ENCODE data around the gene STX5. TPM values are rescaled to one million over a fixed set of nuclear protein-coding genes. Genes with fewer than 3 reads are reported as not detected.
A peak's percentile ranks its signal among the peaks of the same experiment; 100 is the strongest.
"Not testable (repeated sequence)": the region's sequence is repeated elsewhere in the genome, so short reads cannot be mapped to it uniquely, and the experiment has no call there.

STX5 gene
- total RNA-seq, 4 donors from 2014 or later = 22.8 to 31.6 (median 31.6) TPM

DNA sequence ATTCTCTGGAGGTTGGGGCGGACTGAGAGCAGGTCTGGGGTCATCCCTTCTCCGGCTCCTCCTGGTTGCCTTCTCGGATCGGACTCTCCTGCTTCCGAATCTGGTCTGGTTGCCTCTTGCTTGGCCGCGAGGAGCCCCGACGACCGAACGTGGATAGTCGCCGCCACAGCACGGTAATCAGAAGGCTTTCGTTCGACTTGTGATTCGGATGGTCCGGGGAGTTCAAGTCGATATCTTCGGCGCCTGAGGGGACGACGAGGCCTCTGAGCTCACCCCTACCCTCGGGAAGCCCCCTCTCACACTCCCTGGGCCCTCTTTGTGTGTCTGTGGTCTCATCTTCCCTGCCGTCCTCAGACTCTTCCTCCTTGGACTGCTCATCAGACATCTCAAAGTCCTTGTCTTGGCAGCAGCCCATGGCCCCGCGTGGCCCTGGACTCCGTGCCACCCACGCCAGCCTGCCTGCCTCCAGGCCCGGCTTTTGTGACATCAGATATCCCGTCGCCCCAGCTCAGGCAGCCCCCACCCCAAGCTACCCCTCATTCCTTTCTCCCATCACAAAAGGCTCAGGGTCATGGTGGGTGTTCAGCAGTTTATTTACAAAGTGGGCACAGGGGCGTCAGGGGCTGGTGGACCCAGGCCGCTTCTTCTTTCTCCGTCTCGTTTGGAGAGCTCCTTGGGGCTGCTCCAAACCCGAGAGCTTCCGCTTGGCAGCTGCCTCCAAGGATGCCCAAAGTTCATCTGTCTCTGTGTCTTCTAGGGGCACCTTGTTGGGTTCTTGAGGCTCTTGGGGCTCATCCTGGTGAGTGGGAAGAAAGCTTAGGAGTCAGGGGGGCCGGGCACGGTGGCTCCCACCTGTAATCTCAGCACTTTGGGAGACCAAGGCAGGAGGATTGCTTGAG, 734 bp upstream of the STX5 start, which contains the start of gene TEX54:
Gene TEX54, minus strand, starts transcription at position 506 of the 899 bp plus-strand sequence.
- no peak for DNase-seq (ENCODE audit: extremely low spot score)
- no peak for TF ChIP-seq POLR2A (IDR thresholded peaks at IDR 0.05; ENCODE audit: low read depth)
- TF ChIP-seq, protein P1, sequence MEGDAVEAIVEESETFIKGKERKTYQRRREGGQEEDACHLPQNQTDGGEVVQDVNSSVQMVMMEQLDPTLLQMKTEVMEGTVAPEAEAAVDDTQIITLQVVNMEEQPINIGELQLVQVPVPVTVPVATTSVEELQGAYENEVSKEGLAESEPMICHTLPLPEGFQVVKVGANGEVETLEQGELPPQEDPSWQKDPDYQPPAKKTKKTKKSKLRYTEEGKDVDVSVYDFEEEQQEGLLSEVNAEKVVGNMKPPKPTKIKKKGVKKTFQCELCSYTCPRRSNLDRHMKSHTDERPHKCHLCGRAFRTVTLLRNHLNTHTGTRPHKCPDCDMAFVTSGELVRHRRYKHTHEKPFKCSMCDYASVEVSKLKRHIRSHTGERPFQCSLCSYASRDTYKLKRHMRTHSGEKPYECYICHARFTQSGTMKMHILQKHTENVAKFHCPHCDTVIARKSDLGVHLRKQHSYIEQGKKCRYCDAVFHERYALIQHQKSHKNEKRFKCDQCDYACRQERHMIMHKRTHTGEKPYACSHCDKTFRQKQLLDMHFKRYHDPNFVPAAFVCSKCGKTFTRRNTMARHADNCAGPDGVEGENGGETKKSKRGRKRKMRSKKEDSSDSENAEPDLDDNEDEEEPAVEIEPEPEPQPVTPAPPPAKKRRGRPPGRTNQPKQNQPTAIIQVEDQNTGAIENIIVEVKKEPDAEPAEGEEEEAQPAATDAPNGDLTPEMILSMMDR (IDR thresholded peaks at IDR 0.05) = no peak
- no peak for TF ChIP-seq EP300 (IDR thresholded peaks at IDR 0.05)
- TF ChIP-seq POLR2AphosphoS5 (IDR thresholded peaks at IDR 0.05) = no peak
- WGBS = 21% methylated on average over 23 of the region's 40 CpGs
- intact Hi-C loops (cut with DNase I) = loop anchor here (5.0 kb wide), 1 partner anchor 40 kb away; the partner anchor contains the start of gene TMEM223
- peaks cover 43 to 66% (median 53%) of the 10 kb centered on the region in 4 donors for H3K4me1 ChIP-seq
- H3K27ac ChIP-seq (replicated peaks in 1 of 4) = peak within 1 kb of the TSS; percentile 95 to 99 (median 97)
- H3K4me3 ChIP-seq = peak within 1 kb of the TSS; percentile 89 to 98 (median 94)
- no peaks in the 10 kb centered on the region for H3K9me3 ChIP-seq
- H3K36me3 ChIP-seq = peaks cover 9 to 64% (median 44%) of the 10 kb centered on the region in 4 donors
- H3K27me3 ChIP-seq = no peaks in the 10 kb centered on the region

DNA sequence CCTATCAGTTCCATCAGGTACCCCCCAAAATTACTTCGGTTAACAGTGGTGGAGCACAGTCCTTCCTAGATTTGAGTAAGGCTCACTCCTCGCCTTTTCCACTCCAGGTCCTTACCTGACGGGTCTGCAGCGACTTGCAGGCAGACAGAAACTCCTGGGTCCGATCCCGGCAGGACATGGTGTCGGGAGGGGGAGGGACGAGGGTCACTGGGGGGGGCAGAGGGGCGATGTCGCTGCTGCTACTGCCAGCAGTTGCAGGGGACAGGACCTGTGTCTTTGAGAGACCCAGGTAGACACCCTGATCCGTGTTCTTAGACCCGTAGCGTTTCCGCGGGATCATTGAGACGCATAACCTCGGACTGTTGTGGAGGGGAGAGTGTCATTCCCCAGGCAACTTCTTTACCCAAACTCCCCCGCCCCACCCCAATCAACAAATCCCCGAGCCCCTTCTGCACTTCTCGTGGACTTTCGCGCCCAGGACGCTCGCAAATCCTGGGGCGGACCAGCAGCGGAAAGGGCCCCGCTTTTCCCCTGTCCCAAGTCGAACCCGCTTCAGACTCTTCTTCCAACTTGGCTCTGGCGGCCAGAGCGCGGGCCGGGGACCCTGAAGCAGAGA, 839 bp downstream of the STX5 start:
- H3K4me1 ChIP-seq = peaks cover 42 to 64% (median 48%) of the 10 kb centered on the region in 4 donors
- H3K36me3 ChIP-seq = peaks cover 23 to 70% (median 52%) of the 10 kb centered on the region in 4 donors
- intact Hi-C loops (cut with DNase I) = loop anchor here (2.0 to 5.0 kb wide), 2 partner anchors 26 to 39 kb away; partner anchors contain the start of genes NXF1 and TMEM223
- TF ChIP-seq POLR2AphosphoS5 (IDR thresholded peaks at IDR 0.05) = no peak
- peak; percentile 31 for TF ChIP-seq POLR2A (IDR thresholded peaks at IDR 0.05; ENCODE audit: low read depth)
- WGBS = 0% methylated on average over 22 of the region's 33 CpGs
- H3K27ac ChIP-seq (replicated peaks in 1 of 4) = peak overlapping the region; percentile 95 to 99 (median 97)
- H3K9me3 ChIP-seq = no peaks in the 10 kb centered on the region
- no peak for DNase-seq (ENCODE audit: extremely low spot score)
- peak overlapping the region; percentile 89 to 98 (median 94) for H3K4me3 ChIP-seq
- H3K27me3 ChIP-seq = no peaks in the 10 kb centered on the region

DNA sequence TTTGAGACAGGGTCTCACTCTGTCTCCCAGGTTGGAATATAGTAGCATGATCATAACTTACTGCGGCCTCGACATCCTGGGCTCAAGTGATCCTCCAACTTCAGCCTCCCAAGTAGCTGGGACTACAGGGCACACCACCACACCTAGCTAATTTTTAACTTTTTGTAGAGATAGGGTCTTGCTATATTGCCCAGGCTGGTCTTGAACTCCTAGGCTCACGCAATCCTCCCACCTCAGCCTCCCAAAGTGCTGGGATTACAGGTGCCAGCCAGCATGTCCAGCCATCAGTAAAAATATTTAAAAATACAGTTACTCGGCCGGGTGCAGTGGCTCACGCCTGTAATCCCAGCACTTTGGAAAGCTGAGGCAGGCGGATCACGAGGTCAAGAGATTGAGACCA, 3.7 kb downstream of the STX5 start:
- intact Hi-C loops (cut with DNase I); H3K27me3 ChIP-seq; H3K4me3 ChIP-seq; H3K9me3 ChIP-seq; H3K27ac ChIP-seq (replicated peaks in 1 of 4); DNase-seq (ENCODE audit: extremely low spot score): not testable (repeated sequence)
- Histone ChIP-seq H3K4me1 (peaks cover 35 to 42% (median 38%) of the 10 kb centered on the region in 4 donors), H3K36me3 (peaks cover 43 to 71% (median 55%) of the 10 kb centered on the region in 4 donors)
- WGBS = 90% methylated on average over 8 of the region's 8 CpGs

DNA sequence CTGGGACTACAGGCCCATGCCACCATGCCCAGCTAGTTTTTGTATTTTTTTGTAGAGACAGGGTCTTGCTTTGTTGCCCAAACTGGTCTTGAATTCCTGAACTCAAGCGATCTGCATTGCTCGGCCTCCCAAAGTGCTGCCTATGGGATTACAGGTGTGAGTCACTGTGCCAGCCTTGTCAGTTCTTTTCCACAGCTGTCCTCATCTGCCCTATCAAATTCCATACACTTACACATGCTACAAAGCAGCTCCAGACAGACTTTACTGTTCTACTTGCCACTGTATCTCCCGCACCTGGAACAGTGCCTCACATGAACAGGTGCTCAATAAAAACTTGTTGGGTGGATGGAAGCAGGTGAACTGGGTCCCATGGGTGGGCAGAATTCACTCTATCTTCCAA, 8.2 kb downstream of the STX5 start:
- Histone ChIP-seq H3K36me3 (peaks cover 80 to 100% (median 91%) of the 10 kb centered on the region in 4 donors), H3K4me3 (no peak overlapping the region), H3K27ac (replicated peaks in 1 of 4) (no peak overlapping the region), H3K27me3 (no peaks in the 10 kb centered on the region), H3K9me3 (no peaks in the 10 kb centered on the region), H3K4me1 (peaks cover 3 to 9% (median 6%) of the 10 kb centered on the region in 4 donors)
- no peak for TF ChIP-seq POLR2A (IDR thresholded peaks at IDR 0.05; ENCODE audit: low read depth)
- TF ChIP-seq, protein P1 (IDR thresholded peaks at IDR 0.05) = no peak
- intact Hi-C loops (cut with DNase I) = no loop called here
- no peak for DNase-seq (ENCODE audit: extremely low spot score)
- WGBS = 96% methylated on average over 3 of the region's 3 CpGs

DNA sequence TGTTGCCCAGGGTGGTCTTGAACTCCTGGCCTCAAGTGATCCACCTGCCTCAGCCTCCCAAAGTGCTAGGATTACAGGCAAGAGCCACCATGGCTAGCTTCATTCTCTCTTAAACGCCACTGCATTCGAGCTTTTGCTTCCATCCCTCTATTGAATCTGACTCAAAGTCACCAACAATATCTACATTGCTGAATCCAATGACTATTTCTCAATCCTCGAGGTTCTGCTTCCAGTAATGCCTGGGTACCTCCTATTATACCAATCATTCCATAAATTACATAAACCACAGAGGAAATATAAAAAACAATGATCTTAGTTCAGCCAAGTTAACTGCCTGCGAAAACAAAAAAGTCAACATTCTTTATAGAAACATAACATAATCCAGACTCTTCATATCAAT, 14.7 kb downstream of the STX5 start:
- no peak overlapping the region for H3K27ac ChIP-seq (replicated peaks in 1 of 4)
- TF ChIP-seq, protein P1 (IDR thresholded peaks at IDR 0.05) = no peak
- TF ChIP-seq POLR2A (IDR thresholded peaks at IDR 0.05; ENCODE audit: low read depth) = no peak
- TF ChIP-seq POLR2AphosphoS5 (IDR thresholded peaks at IDR 0.05) = no peak
- TF ChIP-seq EP300 (IDR thresholded peaks at IDR 0.05) = no peak
- no peak for DNase-seq (ENCODE audit: extremely low spot score)
- 84% methylated on average over 4 of the region's 4 CpGs for WGBS
- H3K27me3 ChIP-seq = no peaks in the 10 kb centered on the region
- H3K36me3 ChIP-seq = peaks cover 36 to 94% (median 85%) of the 10 kb centered on the region in 4 donors
- intact Hi-C loops (cut with DNase I) = no loop called here
- H3K9me3 ChIP-seq = no peaks in the 10 kb centered on the region
- H3K4me1 ChIP-seq = no peaks in the 10 kb centered on the region
- H3K4me3 ChIP-seq = no peak overlapping the region
